Measurements from ENCODE around the gene PDPN. TPM values are rescaled to one million over a fixed set of nuclear protein-coding genes. Genes with fewer than 3 reads are reported as not detected.

Gene PDPN
- total and polyA plus RNA-seq, 2 of the 8 experiments (the other 6 are each of a cell fraction or from before 2014, with no cell fraction given) = 44.7 to 169 TPM

GRCh38 chr1:13607002-13607401, 23.4 kb downstream of the PDPN start (continued):
- no peak for TF ChIP-seq KDM5A (IDR thresholded peaks at IDR 0.05; ENCODE audit: low read length)
- TF ChIP-seq GABPA (IDR thresholded peaks at IDR 0.05; ENCODE audit: borderline replicate concordance, insufficient read depth, low read length) = no peak
- TF ChIP-seq SIX5 (IDR thresholded peaks at IDR 0.05; ENCODE audit: low read depth, low read length) = no peak
- TF ChIP-seq HDAC2 (IDR thresholded peaks at IDR 0.05; ENCODE audit: borderline replicate concordance in 1 of 2, low read depth in 2 of 2, low read length in 2 of 2) = no peak
- TF ChIP-seq E2F6 (IDR thresholded peaks at IDR 0.05) = no peak
- TF ChIP-seq, protein P1, sequence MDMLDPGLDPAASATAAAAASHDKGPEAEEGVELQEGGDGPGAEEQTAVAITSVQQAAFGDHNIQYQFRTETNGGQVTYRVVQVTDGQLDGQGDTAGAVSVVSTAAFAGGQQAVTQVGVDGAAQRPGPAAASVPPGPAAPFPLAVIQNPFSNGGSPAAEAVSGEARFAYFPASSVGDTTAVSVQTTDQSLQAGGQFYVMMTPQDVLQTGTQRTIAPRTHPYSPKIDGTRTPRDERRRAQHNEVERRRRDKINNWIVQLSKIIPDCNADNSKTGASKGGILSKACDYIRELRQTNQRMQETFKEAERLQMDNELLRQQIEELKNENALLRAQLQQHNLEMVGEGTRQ (IDR thresholded peaks at IDR 0.05; ENCODE audit: low read length) = no peak
- no peak for TF ChIP-seq KDM1A (IDR thresholded peaks at IDR 0.05; ENCODE audit: borderline replicate concordance, low read length)
